ENCODE results near the gene CCL25.

CCL25 gene

DNA sequence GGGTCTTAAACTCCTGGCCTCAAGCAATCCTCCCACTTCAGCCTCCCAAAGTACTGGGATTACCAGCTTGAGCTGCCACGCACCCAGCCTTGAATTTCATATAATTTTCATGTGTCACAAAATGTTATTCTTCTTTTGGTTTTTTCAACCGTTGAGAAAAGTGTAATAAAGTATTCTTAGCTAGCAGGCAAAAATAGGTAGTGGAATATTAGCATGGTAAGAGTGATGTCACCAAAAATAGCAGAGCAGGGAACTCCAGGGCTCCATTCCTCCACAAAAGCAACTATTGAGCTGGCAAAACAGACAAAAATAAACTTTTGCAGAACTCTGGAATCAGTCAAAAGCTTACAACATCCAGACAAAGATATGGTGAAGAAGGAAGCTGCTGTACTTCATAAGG lies 52.9 kb downstream of the CCL25 start:
- Histone ChIP-seq H3K36me3 (ENCODE audit: insufficient read depth, low read length) (peaks cover 12% of the 10 kb centered on the region; the same call in 1 of the 2 replicates), H3K4me1 (ENCODE audit: insufficient read depth, low read length) (no peaks in the 10 kb centered on the region), H3K9ac (ENCODE audit: low read depth, low read length) (no peak overlapping the region), H3K9me3 (ENCODE audit: control insufficient read depth, insufficient read depth, low read length) (no peaks in the 10 kb centered on the region)

- Histone ChIP-seq H3K36me3 (ENCODE audit: insufficient read depth, low read length) (peaks cover 12% of the 10 kb centered on the region; the same call in 1 of the 2 replicates), H3K4me1 (ENCODE audit: insufficient read depth, low read length) (no peaks in the 10 kb centered on the region), H3K9ac (ENCODE audit: low read depth, low read length) (no peak overlapping the region), H3K9me3 (ENCODE audit: control insufficient read depth, insufficient read depth, low read length) (no peaks in the 10 kb centered on the region)
Observed at GRCh38 chr19:8107301-8107903, 54.8 kb downstream of the CCL25 start.

DNA sequence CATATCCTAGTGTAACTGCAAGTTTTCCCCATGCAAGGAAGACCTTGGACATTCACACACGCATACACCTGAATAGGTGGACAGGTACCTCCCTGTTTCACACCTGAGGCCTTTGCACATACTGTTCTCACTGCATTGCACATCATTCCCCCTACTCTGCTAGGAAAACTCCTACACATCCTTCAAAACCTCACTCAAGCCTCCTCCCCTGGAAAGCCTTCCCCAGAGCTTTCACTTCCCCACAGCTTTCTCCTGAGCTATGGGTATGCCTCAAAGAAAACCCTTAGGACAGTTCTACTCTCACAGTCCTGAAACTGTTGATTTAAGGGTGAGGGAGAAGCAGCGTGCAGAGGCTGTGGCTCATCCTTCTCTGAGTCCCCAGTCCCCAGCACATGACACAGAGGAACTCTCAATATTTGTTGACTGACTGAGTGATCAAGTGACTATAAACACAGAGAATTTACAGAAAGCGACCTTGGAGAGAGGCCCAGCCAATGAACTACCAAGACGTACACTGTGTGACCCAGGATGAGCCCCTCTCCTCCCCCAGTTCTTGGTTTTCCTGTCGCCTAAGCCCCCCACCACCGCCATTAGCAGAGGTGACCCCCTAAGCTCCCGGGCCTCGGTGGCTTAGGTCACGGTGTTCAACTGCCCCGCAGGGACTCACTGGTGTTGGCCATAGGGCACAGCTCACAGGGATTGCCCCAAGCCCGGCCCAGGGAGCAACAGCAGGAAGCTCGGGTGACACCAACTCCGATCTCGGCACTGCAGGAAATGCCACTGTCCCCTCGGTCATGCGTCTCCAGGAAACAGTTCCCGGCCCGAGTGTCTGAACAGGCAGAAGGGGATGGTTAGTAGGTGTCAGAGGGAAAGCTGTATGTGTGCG lies 56.2 kb downstream of the CCL25 start:
- Histone ChIP-seq H3K4me1 (ENCODE audit: insufficient read depth, low read length) (peaks cover 6% of the 10 kb centered on the region; the same call in 1 of the 2 replicates), H3K9me3 (ENCODE audit: control insufficient read depth, insufficient read depth, low read length) (no peaks in the 10 kb centered on the region), H3K36me3 (ENCODE audit: insufficient read depth, low read length) (peaks cover 12% of the 10 kb centered on the region; the same call in 1 of the 2 replicates), H3K9ac (ENCODE audit: low read depth, low read length) (no peak overlapping the region)

- H3K9me3 ChIP-seq (ENCODE audit: control insufficient read depth, insufficient read depth, low read length): no peaks in the 10 kb centered on the region
- peaks cover 12% of the 10 kb centered on the region; the same call in 1 of the 2 replicates for H3K36me3 ChIP-seq (ENCODE audit: insufficient read depth, low read length)
- no peak overlapping the region for H3K9ac ChIP-seq (ENCODE audit: low read depth, low read length)
- peaks cover 6% of the 10 kb centered on the region; the same call in 1 of the 2 replicates for H3K4me1 ChIP-seq (ENCODE audit: insufficient read depth, low read length)
Observed at GRCh38 chr19:8109455-8109854, 56.9 kb downstream of the CCL25 start.

DNA sequence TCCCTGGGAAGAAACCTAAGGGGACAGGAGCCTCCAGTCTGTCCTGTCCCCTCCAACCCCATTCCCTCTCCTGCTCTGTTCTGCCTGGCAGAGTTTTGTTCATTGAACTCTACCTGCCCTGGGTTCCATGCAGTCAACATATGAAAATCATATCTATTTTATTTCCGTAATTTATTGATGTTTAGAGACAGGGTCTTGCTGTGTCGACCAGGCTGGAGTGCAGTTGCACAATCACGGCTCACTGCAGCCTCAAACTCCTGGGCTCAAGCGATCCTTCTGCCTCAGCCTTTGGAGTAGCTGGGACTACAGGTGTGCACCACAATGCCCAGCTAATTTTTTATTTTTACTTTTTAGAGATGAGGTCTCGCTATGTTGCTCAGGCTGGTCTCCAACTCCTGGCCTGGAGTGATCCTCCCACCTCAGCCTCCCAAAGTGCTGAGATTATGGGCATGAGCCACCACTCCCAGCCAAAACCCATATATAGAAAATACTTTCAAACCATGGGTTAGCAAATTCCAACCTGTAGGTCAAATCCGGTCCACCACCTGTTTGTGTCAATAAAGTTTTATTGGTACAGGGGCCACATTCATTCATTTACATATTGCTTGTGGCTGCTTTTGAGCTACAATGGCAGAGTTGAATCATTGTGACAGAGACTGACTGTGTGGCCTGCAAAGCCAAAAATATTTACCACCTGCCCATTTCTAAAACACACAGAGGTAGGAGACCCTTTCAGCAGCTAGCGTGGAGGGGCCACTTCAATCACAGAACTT lies 57.5 kb downstream of the CCL25 start:
- no peaks in the 10 kb centered on the region for H3K9me3 ChIP-seq (ENCODE audit: control insufficient read depth, insufficient read depth, low read length)
- H3K36me3 ChIP-seq (ENCODE audit: insufficient read depth, low read length): peaks cover 12% of the 10 kb centered on the region; the same call in 1 of the 2 replicates
- no peak overlapping the region for H3K9ac ChIP-seq (ENCODE audit: low read depth, low read length)
- H3K4me1 ChIP-seq (ENCODE audit: insufficient read depth, low read length): peaks cover 6% of the 10 kb centered on the region; the same call in 1 of the 2 replicates

GRCh38 chr19:8110931-8111330 lies 58.4 kb downstream of the CCL25 start:
- Histone ChIP-seq H3K36me3 (ENCODE audit: insufficient read depth, low read length) (peaks cover 6% of the 10 kb centered on the region; the same call in 1 of the 2 replicates), H3K4me1 (ENCODE audit: insufficient read depth, low read length) (peaks cover 6% of the 10 kb centered on the region; the same call in 1 of the 2 replicates), H3K9me3 (ENCODE audit: control insufficient read depth, insufficient read depth, low read length) (no peaks in the 10 kb centered on the region), H3K9ac (ENCODE audit: low read depth, low read length) (no peak overlapping the region)

- 0 out of 2 replicates have a peak, but pooled peaks cover 5% of the 10 kb centered on the region for H3K36me3 ChIP-seq (ENCODE audit: insufficient read depth, low read length)
Observed at GRCh38 chr19:8111376-8111775, 58.8 kb downstream of the CCL25 start.

More at GRCh38 chr19:8111376-8111775, 58.8 kb downstream of the CCL25 start:
- H3K9me3 ChIP-seq (ENCODE audit: control insufficient read depth, insufficient read depth, low read length): no peaks in the 10 kb centered on the region
- peaks cover 6% of the 10 kb centered on the region; the same call in 1 of the 2 replicates for H3K4me1 ChIP-seq (ENCODE audit: insufficient read depth, low read length)
- no peak overlapping the region for H3K9ac ChIP-seq (ENCODE audit: low read depth, low read length)
